ENCODE measurements around the gene SCAF11.

DNA sequence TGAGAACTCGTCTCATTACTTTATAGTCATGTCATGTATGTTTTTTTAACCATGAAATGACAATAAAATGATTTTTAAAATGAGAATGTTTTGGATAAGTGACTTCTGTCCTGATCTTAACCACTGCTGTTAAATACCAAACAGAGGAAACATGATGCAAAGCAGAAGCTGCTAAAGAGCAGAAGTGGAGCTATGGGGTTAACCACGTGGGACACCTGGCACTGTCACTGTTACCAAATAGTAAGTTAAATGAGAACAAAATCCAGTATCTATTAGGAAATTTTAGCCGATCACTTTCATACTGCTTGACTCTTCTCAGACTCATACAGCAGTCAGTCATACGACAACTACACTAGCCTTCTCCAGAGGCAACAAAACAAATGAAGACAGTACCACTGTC, 82.4 kb downstream of the SCAF11 start:
- TF ChIP-seq, protein P1, sequence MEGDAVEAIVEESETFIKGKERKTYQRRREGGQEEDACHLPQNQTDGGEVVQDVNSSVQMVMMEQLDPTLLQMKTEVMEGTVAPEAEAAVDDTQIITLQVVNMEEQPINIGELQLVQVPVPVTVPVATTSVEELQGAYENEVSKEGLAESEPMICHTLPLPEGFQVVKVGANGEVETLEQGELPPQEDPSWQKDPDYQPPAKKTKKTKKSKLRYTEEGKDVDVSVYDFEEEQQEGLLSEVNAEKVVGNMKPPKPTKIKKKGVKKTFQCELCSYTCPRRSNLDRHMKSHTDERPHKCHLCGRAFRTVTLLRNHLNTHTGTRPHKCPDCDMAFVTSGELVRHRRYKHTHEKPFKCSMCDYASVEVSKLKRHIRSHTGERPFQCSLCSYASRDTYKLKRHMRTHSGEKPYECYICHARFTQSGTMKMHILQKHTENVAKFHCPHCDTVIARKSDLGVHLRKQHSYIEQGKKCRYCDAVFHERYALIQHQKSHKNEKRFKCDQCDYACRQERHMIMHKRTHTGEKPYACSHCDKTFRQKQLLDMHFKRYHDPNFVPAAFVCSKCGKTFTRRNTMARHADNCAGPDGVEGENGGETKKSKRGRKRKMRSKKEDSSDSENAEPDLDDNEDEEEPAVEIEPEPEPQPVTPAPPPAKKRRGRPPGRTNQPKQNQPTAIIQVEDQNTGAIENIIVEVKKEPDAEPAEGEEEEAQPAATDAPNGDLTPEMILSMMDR (IDR thresholded peaks at IDR 0.05 in 2 of 3, conservative IDR thresholded peaks at IDR 0.05 in 1 of 3; ENCODE audit: borderline replicate concordance in 1 of 3, insufficient read depth in 1 of 3, low read depth in 2 of 3, low read length in 2 of 3), result no peak
- TF ChIP-seq EZH2phosphoT487 (IDR thresholded peaks at IDR 0.05; ENCODE audit: borderline replicate concordance), result no peak
- TF ChIP-seq POLR2A (IDR thresholded peaks at IDR 0.05; ENCODE audit: borderline replicate concordance, extremely low read depth, insufficient read depth, insufficient read length), result no peak
- TF ChIP-seq, protein P2, sequence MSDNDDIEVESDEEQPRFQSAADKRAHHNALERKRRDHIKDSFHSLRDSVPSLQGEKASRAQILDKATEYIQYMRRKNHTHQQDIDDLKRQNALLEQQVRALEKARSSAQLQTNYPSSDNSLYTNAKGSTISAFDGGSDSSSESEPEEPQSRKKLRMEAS (IDR thresholded peaks at IDR 0.05), result no peak
- TF ChIP-seq, protein P3, sequence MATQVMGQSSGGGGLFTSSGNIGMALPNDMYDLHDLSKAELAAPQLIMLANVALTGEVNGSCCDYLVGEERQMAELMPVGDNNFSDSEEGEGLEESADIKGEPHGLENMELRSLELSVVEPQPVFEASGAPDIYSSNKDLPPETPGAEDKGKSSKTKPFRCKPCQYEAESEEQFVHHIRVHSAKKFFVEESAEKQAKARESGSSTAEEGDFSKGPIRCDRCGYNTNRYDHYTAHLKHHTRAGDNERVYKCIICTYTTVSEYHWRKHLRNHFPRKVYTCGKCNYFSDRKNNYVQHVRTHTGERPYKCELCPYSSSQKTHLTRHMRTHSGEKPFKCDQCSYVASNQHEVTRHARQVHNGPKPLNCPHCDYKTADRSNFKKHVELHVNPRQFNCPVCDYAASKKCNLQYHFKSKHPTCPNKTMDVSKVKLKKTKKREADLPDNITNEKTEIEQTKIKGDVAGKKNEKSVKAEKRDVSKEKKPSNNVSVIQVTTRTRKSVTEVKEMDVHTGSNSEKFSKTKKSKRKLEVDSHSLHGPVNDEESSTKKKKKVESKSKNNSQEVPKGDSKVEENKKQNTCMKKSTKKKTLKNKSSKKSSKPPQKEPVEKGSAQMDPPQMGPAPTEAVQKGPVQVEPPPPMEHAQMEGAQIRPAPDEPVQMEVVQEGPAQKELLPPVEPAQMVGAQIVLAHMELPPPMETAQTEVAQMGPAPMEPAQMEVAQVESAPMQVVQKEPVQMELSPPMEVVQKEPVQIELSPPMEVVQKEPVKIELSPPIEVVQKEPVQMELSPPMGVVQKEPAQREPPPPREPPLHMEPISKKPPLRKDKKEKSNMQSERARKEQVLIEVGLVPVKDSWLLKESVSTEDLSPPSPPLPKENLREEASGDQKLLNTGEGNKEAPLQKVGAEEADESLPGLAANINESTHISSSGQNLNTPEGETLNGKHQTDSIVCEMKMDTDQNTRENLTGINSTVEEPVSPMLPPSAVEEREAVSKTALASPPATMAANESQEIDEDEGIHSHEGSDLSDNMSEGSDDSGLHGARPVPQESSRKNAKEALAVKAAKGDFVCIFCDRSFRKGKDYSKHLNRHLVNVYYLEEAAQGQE (IDR thresholded peaks at IDR 0.05; ENCODE audit: low read depth), result no peak
- no peak for TF ChIP-seq EZH2 (IDR thresholded peaks at IDR 0.05)
- TF ChIP-seq TCF7L2 (IDR thresholded peaks at IDR 0.05; ENCODE audit: borderline replicate concordance, extremely low read depth, insufficient read depth, insufficient read length), result no peak
- TF ChIP-seq POLR2AphosphoS5 (IDR thresholded peaks at IDR 0.05; ENCODE audit: low read depth, low read length), result no peak

Measured in HCT116 (cell line).